Measurements from ENCODE around the gene SUPT20HL2.
"Not testable (repeated sequence)": the region's sequence is repeated elsewhere in the genome, so short reads cannot be mapped to it uniquely, and the experiment has no call there.

The SUPT20HL2 gene

DNA sequence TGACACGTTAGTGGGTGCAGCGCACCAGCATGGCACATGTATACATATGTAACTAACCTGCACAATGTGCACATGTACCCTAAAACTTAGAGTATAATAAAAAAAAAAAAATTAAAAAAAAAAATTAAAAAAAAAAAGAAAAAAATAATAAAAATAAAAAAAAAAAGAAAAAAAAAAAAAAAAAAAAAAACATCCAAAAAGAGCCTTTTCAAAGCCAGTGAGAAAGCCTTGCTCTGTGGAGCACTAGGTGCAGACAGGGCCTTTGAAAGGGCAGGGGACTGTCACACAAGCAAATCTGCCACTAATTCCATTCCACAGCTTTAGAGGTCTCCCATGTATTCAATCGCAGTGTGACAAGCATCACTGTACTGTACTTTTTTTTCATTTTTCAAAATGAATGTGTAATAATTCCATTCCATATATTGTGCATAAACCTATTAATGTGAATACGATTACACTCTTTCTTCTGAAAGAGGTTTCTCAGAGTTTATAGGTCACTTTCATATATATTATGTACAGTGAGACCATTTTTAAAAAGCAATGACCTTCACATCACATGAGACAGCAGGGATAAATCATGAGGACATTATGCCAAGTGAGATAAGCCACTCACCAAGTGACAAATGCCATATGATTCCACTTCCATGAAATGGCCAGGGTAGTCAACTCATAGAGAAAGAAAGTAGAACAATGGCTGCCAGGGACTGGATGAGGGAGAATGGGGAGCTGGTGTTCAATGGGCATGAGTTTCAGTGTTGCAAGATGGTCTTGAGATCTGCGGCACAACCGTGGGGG is 4.1 kb downstream of the SUPT20HL2 start:
- not testable (repeated sequence) for DNase-seq (ENCODE audit: low read depth)

DNA sequence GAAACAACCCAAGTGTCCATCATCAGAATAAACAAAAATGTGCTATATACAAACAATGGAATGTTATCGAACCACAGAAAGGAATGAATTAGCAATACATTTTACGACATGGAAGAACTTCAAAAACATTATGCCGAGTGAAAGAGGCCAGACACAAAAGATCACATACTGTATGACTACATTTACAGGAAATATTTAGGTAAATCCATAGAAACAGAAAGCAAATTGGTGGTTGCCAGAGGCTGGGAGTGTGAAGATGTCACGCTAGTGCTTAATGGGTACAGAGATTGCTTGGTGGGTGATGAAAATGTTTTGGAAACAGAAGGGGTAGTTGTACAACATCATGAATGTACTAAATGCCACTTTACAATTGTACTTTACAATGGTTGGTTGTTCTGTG is 5.1 kb downstream of the SUPT20HL2 start:
- not testable (repeated sequence) for DNase-seq (ENCODE audit: low read depth)

DNA sequence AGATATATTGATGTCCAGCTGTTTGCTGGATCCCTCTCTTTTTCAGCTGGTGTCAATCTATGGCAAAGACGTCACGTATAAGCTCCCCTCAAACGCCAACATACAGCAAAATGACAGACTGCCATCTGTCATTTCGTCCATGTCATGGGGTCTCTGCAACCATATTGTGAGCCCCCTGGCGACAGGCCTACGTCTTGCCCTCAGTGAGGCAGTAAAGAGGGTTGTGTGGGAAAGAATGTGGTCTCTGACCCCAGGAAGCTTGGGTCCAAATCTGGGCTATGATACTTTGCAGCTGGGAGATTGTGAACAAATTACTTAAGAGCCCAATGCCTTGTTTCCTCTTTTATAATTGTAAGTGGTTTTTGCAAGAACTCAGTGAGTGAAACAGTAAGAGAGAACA is 7.4 kb downstream of the SUPT20HL2 start:
- no peak for DNase-seq (ENCODE audit: low read depth)

DNA sequence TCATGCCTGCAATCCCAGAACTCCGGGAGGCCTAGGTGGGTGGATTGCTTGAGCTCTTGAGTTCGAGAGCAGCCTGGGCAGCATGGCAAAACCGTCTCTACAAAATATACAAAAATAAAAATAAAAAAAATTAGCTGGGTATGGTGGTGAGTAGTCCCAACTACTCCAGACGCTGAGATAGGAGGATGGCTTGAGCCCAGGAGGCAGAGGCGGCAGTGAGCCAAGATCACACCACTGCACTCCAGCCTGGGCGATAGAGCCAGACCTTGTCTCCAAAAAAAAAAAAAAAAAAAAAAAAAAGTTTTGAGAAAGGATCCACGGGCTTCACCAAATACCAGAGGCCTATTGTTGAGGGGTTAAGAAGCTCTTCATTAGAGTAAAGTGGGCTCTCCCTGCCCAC is 8.0 kb downstream of the SUPT20HL2 start:
- DNase-seq (ENCODE audit: low read depth) = no peak

DNA sequence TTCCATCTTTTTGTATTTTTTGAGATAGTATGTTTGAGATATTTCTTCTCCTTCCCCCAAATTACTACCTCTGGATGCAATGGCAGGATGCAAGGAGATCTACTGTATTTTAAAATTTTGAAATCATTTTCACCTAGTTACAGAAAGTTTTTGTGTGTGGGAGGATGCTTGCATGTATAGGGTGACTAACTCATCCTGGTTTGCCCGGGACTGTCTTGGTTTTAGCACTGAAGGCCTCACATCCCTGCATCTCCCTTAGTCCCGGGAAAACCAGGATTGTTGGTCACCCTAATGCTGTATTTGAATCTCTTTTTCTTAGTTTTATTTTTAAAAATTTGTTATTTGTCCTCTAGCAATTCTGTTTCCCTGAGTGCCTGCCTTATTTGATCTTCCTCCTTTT is 12.1 kb downstream of the SUPT20HL2 start:
- DNase-seq (ENCODE audit: low read depth) = no peak

DNA sequence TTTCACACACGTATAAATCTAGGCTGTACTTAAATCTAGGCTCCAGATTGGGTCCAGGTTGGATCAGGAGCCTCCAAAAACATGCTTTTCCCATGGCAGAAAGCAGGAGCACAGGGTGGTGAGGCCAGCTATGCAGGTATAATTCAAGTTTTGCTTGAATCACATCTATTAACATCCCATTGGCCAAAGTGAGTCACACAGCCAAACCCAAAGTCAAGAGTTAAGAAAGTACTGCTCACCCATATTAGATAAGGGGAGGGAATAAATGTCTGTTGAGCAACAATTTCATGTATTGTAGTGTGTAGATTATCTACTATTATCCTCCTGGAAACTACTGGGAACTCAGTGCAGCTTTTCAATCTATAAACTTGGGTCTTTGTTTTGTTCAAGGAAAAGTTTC is 12.8 kb downstream of the SUPT20HL2 start:
- DNase-seq (ENCODE audit: low read depth) = no peak

DNA sequence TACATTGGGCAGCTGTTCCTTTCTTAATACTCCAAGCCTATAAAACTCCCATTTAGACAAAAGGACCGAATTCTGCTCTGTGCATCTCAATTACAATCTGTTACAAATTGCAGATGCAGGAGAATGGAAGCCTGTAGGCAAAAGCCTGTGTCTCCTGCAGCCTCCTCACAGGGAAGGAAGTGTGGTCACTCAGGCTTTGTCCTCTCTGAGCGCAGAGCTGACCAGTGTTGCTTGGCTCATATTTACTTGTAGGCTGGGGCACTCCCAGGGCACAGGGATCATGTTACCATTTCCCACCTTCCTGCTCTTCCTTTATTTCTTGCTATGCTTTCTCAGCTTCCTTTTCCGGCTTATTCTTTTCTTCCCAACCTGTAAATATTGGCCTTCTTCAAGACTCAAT is 15.7 kb downstream of the SUPT20HL2 start:
- no peak for DNase-seq (ENCODE audit: low read depth)

DNA sequence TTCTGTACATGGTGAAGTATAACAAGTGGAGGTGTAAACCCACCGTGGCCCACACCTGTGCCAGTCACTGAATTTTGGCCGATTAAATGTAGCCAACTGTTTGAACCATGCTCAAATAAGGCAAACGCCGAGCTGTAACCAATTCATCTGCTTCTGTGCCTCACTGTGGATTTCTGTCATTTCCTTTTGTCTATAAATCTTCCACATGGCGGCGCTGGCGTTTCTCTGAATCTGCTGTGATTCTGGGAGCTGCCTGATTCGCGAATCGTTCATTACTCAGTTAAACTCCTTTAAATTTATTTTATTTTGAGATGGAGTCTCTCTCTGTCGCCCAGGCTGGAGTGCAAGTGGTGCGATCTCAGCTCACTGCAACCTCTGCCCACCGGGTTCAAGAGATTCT is 19.2 kb downstream of the SUPT20HL2 start:
- peak; percentile 1 for DNase-seq (ENCODE audit: low read depth)

DNA sequence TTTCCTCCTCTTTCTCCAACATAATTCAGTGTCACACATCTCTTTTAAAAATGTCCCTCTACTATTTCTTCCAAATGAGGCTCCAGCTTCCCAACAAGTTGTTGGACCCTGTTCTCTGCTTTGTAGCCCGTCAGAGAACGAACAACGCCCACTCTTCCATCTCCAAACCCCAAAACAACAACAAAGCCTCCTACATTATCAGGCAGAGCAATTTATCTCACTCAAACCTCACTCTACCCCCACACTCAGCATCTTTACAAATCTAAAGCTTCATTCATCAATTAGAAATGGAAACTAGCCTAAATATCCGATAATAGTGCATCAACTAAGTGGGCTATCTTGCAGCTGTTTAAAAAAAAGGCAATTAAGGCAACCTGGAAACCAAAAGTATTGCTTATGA is 20.5 kb downstream of the SUPT20HL2 start:
- DNase-seq (ENCODE audit: low read depth) = no peak

DNA sequence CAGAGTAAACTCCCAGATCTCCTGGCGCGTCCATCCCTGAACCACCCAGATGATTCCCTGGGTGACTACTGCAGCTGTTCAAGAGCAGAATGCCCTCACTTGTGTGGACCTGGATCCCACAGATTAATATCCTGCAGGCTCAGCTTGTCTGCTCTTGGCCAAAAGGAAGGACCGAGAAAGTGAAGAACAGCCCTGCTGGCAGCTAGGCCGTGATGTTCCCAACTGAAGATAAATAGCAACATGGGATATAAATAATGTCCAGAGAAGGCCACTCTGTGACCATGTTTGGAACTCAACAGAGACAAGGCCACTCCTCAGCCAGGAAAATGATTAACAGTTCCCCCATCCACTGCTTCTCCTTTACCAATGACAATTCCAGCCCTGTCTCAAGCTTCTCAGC is 21.5 kb downstream of the SUPT20HL2 start:
- no peak for DNase-seq (ENCODE audit: low read depth)

DNA sequence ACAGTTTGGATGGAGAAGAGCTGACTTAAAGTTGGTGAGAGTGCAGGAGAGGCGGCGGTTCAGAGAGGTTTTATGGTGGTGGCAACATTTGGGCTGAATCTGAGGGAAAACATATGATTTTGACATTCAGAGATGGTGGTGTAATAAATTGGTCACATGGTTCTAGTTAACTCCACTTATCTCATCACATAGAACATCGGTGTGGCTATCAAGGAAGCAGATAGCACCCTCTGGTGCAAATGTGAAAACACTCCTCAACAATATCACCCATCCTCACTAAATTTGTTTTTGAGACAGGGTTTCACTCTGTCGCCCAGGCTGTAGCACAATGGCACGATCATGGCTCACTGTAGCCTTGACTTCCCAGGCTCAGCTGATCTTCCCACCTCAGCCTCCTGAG is 28.8 kb downstream of the SUPT20HL2 start:
- no peak for DNase-seq (ENCODE audit: low read depth)

DNA sequence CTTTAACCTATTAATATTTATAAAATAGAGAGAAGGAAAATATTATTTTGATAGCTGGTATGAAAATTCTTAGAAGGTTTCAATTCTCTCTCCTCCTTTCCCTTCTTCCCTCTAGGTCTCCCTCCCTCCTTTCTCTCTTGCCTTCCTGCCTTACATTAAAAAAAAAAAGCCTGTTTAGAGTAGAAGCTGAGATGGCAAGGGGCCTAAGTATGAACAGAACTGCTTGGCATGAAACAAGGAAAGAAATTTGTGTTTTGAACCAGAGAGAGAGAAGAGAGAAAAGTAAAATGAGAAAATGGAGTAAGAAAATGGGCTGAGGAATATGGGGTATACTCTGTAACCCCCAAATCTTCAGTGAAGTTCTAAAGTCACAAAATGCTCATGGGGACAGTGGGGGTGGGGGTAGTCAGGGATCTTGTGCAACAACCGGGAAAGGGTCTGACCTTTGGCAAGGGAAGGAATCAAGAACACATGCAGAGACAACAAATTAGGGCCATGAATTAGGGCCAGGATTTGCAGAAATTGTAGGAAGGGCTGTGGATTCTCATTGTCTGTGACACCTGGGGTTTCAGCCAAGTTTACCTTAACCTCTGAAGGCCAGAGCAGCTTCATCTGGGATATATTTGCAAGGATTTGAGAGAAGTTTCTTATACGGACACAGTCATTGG is 30.6 kb downstream of the SUPT20HL2 start:
- DNase-seq (ENCODE audit: low read depth) = no peak

DNA sequence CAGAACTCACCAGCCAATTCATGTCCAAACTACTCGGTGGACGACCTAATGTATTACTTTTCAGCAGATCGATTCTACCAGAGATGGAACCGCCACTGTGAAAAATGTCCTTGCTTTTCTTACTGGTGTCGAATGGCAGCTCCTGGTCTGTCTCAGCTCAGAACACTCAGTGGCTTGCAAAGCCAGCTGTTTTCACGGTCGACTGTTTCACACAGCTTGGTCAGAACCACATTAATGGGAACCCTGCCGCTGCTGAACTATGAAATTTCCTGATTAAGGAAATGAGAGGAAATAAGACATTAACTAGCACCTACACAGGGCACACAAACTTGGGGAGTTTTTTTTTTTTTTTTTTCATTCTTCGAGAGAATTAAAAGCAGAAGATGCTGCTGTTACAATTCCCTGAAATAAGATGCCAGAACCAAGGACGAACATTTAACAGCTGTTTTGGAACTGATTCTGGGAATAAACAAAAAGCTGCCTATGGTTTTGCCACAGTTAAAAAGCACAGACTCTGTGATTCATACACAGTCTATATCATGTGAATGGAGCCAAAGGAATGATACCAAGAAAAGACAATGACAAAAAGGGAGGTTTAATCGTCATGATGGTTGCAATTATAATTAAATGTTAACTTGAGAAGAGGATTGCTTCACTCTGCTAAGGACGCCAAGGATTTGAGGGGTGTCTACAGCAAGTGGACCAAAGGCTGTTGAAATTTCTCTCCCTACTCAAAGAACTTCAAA is 31.3 kb downstream of the SUPT20HL2 start:
- no peak for DNase-seq (ENCODE audit: low read depth)

DNA sequence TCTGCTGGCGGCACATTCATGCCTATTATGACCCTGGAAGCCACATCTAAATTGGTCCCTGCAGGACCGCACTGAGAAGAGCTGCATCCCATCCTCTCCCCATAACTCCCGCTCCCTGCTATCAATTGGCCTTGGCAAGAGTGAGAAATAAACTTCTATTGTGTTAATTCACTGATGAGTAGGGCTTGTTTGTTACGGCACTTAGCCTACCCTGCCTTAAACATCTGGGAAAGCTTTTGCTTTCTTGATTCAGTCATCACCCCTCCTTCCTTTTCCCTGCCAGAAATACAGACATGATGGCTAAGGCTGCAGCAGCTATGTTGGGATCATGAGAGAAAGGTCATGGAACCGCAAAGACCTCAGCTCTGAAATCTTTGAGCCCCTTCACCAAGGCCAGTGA is 36.5 kb downstream of the SUPT20HL2 start:
- DNase-seq (ENCODE audit: low read depth) = no peak

DNA sequence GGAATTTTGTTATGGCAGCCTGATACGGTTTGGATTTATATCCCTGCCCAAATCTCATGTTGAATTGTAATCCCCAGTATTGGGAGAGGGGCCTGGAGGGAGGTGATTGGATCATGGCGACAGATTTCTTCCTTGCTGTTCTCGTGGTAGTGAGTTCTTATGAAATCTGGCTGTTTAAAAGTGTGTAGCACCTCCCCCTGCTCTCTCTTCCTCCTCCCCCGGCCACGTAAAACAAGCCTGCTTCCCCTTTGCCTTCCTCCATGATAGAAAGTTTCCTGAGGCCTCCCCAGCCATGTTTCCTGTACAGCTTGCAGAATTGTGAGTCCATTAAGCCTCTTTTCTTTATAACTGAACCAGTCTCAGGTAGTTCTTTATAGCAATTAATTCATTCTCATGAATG is 37.9 kb downstream of the SUPT20HL2 start:
- no peak for DNase-seq (ENCODE audit: low read depth)

DNA sequence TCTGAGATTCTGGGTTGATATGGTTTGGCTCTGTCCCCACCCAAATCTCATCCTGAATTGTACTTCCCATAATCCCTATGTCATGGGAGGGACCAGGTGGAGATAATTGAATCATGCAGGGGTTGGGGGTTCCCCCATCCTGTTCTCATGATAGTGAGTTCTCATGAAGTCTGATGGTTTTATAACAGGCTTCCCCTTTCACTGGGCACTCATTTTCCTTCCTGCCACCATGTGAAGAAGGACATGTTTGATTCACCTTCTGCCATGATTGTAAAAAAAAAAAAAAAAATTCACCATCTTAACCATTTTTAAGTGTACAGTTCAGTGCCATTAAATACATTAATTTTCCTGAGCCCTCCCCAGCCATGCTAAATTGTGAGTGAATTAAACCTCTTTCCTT is 42.6 kb downstream of the SUPT20HL2 start:
- DNase-seq (ENCODE audit: low read depth) = no peak

DNA sequence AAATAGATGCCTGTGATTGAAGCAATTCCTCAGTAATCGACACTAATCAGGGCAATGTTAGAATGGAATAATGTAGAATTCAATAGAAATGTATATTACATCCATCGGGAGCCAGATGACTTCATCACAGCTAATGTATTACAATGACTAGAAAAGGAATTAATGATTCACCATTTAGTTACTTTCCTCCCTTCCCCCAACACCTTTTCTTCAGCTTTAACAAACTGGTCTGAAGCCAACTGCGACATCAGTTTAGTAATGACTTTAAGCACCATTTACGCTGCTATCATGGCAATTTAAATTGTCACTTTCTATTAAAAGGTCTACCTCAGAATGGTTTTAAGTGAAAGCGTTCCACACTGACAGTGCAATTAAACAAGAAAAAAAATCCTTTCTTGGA is 45.1 kb downstream of the SUPT20HL2 start:
- DNase-seq (ENCODE audit: low read depth) = no peak

DNA sequence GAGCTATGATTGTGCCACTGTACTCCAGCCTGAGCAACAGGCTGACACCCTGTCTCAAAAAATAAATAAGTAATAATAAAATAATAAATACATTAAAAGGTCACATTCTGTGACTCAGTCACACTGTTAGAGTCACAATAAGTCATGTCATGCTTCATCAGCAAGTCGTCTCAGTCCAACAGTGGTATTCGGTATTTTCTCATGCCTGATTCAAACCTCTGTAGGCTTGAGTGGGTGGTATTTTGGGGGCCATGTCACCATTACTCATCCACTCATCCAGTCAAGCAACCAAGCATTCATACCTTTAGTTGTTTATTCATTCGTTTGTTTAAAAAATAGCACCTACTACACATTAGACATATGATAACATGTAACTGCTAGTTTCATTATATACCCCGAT is 46.9 kb downstream of the SUPT20HL2 start:
- no peak for DNase-seq (ENCODE audit: low read depth)

DNA sequence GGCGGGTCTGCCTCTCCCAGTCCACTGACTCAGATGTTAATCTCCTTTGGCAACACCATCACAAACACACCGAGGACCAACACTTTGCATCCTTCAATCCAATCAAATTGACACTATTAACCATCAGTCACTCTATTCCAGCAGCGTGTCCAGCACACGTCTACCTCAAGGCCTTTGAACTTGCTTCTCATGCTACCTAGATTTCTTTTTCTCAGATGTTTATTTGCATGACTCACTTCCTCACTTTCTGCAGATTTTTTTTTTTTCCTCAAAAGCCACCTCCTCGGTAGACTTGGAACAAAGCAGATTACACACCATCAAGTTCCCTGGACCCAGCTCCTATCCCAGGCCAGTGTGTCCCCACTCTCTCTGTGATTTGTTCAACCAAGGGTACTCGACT is 49.5 kb downstream of the SUPT20HL2 start:
- DNase-seq (ENCODE audit: low read depth) = no peak

DNA sequence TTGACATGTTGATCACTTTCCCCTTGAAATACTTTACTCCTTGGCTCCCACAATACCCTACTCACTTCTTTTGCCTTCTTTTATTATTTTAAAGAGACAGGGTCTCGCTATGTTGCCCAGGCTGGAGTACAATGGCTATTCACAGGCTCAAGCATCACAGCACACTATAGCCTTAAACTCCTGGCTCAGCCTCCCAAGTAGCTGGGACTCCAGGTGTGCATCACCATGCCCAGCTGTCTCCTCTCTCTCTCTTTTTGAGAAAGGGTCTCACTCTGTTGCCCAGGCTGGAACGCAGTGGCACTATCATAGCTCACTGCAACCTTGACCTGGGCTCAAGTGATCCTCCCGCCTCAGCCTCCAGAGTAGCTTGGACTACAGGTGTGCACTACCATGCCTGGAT is 51.6 kb downstream of the SUPT20HL2 start:
- DNase-seq (ENCODE audit: low read depth) = no peak
